Amygdala (tissue), 56 donors: Measurements from ENCODE around the gene AMBRA1.

Experiments
- DNase-seq, 56 donors: peaks; one replicate each; lab custom pipeline; 2025; lab: John Stamatoyannopoulos, UW

Gene AMBRA1

GRCh38 chr11:46361283-46362155, 232.3 kb downstream of the AMBRA1 start:
- DNase-seq, result peak in 36 of 56 donors; percentile 25 to 74 (median 45)

- no peak for DNase-seq
Measured at GRCh38 chr11:46360878-46361277, 232.9 kb downstream of the AMBRA1 start.

DNA sequence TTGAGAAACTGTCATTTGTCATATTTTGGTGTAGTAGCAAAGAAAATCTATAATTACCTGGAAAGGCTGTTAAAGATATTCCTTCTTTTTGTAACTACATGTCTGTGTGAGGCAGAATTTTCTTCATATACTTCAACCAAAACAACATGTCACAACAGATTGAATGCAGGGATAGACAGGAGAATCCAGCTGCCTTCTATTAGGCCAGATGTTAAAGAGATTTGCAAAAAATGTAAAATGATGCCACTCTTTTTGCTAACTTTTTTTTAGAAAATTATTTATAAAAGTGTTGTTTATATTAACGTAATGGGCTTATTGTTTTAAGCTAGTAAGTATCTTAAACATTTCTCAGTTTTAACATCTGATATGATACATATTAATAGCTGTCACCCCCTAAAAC, 233.9 kb downstream of the AMBRA1 start:
- DNase-seq, result no peak

DNA sequence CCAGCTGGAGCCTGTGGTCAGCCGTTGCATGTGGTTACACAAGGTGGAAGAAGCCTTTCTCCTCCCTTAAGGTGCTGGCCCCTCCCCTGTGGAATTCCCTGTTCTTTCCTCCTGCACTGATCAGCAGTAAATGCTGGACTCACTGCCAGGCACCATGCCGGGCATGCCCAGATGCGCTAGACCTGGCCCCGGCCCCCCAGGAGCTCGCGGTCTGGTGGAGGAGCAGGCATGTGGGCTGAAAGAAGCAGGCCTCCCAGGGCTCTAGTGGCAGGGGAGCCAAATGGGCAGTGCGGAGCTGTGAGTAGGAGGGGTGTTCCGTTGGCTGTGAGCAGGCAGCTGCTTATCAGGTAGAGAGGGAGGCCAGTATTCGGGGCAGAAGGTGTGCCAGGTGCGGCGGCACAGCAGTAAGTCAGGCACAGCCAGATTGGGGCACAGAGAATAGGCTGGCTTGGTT, 236.3 kb downstream of the AMBRA1 start:
- no peak for DNase-seq

- DNase-seq, result no peak
Measured at GRCh38 chr11:46356924-46357482, 236.8 kb downstream of the AMBRA1 start.

DNA sequence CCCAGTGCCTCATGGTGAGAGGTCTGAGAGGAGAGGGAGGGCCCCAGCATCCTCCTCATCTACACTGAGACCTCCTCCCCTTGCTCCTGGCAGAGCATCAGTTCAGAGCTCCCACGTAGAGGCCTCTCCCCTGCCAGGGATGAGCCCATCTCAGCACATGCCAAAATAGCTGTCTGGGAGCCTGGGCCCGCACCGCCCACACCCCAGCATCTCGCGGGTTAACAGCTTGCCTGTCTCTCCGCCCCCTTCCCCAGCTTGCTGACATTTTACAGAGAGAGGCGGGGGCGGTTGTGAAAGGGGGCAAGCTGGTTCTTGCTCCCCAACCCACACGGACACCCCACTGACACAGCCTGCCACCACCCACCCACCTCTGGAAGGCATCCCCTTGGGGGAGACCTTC, 240.1 kb downstream of the AMBRA1 start:
- DNase-seq, result peak in 20 of 56 donors; percentile 24 to 76 (median 35)

GRCh38 chr11:46352063-46352841, 241.6 kb downstream of the AMBRA1 start:
- peak in 21 of 56 donors; percentile 16 to 59 (median 35) for DNase-seq

- no peak for DNase-seq
Measured at GRCh38 chr11:46351606-46352005, 242.2 kb downstream of the AMBRA1 start.

DNA sequence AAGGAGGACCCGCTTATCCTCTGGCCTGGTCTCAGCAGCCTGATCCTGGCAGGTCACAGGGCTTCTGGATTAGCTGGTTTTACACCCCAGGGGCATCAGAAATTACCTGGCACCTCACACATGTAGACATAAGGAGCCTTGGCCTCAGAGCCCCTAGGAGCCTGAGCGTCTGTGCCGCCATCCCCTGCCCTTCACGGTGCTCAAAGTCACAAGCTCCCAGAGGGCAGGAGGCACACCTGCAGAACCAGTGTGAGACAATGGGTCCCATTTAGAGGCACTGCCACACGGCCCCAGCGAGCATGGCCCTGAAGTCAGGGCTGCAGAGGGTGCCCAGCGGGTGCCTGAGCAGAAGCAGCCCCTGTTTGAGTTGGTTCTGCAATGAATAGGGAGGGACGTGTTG, 242.7 kb downstream of the AMBRA1 start:
- no peak for DNase-seq

- peak in 5 of 56 donors; percentile 32 to 52 (median 39) for DNase-seq
Measured at GRCh38 chr11:46350695-46351094, 243.1 kb downstream of the AMBRA1 start.

DNA sequence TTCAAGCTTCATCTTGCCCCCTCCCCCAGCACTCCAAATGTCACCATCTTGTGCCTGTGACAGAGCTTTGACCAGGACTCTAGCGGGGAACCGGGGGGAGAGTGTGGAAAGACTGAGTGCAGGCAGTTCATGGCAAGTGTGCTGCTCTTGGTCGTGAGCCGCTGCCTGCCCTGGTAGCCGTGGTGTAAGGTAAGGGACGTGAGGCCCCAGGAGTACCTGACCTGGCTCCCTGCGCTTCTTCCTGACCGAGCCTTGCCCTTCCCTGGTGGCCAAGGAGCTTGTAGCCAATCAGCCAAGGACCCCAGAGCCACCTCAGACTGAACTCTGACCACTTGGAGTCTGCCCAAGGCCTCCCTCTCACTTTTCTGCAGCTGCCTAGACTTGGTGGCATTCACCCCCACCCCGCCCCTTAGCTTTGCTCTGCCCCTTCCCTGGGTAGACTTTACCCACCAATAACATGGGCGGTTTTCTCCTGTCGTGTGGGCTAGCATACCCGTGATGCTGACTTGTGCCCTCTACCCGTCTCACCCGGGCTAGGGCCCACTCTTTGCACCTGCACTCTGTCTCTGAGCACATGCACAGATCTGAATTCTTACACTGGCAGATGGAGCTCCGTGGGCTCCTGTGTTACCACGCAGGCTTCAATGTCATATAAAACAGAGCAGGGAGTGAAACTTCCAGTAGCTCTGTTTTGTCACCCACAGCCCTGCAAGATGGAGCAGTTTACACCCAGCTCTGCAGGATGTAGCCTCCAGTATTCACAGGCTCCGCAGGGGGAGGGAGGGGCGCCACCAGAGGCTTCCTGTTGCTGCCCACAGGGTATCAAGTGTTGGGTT, 245.0 kb downstream of the AMBRA1 start:
- no peak for DNase-seq

DNA sequence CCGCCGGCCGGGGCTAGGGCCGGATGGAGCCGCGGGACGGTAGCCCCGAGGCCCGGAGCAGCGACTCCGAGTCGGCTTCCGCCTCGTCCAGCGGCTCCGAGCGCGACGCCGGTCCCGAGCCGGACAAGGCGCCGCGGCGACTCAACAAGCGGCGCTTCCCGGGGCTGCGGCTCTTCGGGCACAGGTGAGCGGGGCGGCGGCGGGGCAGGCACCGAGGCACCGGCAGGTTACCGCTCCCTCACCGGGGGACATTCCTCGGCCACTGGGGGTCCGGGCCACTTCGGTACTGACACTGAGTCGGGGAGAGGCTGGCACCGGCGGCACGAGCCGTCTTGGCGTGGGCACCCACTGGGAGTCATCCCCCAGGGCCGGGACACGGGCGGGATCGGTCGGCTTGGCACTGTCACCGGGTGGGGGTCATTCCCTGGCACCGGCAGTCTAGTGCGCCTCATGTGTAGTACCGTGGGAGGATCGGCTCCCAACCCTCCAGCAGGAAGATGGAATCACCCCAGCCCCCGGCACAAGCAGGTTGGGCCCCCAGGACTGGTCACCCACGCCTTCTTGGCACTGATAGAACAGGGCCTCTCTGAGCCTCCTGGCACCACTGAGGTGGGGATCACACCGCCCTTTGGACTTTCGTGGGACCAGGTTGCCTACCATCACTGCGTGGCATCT, 246.0 kb downstream of the AMBRA1 start:
- peak in 1 of 56 donors; percentile 33 for DNase-seq

DNA sequence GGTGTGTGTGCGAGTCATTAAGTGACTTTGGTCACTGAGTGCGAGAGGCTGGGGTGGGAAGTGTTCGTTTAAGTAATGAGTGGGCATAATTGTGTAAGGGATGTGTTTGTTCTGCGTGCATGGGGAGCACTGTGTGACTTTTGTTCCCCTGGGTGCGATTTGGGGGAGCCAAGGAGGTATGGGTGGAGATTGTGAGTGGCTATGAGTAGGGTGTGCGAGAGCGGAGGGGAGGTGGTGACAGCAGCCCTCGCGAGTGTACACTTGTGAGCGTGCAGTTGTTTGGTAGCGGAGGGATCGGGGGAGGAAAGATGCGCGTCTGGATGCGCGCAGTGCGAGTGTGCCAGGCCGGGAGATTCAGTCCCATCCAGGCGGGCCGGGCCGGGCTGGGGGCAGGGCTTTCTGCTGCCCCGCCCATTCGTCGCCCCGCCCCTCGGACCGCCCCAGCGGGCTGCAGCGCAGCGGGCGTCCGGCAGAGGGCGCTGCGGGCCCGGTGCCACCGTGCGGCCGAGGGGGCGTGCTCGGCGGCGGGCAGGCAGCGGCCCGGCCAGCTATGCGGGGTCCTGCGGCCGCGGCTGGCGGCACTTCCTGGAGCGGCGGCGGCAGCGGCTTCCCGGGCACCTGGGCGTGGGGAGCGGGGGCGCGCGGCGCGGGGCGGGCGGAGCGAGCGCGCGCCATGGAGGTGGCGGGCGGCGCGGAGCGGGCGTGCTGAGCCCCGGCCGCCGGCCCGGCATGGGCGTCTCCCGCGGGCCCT, 246.8 kb downstream of the AMBRA1 start, which contains the start of gene DGKZ:
Gene DGKZ, plus strand, starts transcription at position 578 of the 751 bp plus-strand sequence. CDS start 197 bp downstream, outside the sequence.
- DNase-seq, result peak in 52 of 56 donors; percentile 33 to 91 (median 78)
